SK-N-SH (cell line): ENCODE measurements around the gene DBP. TPM values are rescaled to one million over a fixed set of nuclear protein-coding genes. Genes with fewer than 3 reads are reported as not detected.

Source experiments
- CTCF ChIA-PET: fragments of 300-600, 350-600 bp; formaldehyde crosslinking; extraction: SDS; loops from one replicate; lab custom pipeline; 2021; lab: Yijun Ruan, JAX
- POLR2A ChIA-PET: fragments of 350-600 bp; sonication (Branson Sonifier 250); formaldehyde crosslinking; extraction: SDS; loops from one replicate; lab custom pipeline; 2020; ENCODE audit warnings: antibody characterized with exemption, inconsistent platforms; lab: Yijun Ruan, JAX
- DNase-seq: peaks from one replicate; pipeline ENCODE4 v3.0.0; 2012
- H2AFZ ChIP-seq: fragments of 200-600 bp; sonication (generic); 2 replicates; pipeline ENCODE4 v1.8.1; 2016; ENCODE audit warnings: antibody characterized with exemption, mild to moderate bottlenecking, low read depth
- H3F3A ChIP-seq: fragments of 200-600 bp; sonication (generic); replicated peaks from 2 replicates; pipeline ENCODE3; 2016; ENCODE audit warnings: antibody characterized with exemption, mild to moderate bottlenecking; ENCODE audit not compliant: insufficient read depth
- H3K27ac ChIP-seq, 2 experiments: fragments of 200-500 bp in 1 of 2; fragments of 200-600 bp in 1 of 2; sonication (Bioruptor generic) in 1 of 2; sonication (generic), shearing (Covaris generic) in 1 of 2; 2 replicates each; pipeline versions ENCODE4 v1.5.1 to v1.6.1; 2014 to 2016; ENCODE audit warnings: low read depth in 2 of 2, inconsistent platforms in 1 of 2, low read length in 1 of 2, mild to moderate bottlenecking in 1 of 2, mixed read lengths in 1 of 2
- H3K27me3 ChIP-seq: fragments of 200-600 bp; sonication (generic), shearing (Covaris generic); 2 replicates; pipeline ENCODE4 v1.6.1; 2016; ENCODE audit warnings: mixed run types; ENCODE audit not compliant: insufficient read depth
- H3K36me3 ChIP-seq, 2 experiments: fragments of 200-500 bp in 1 of 2; fragments of 200-600 bp in 1 of 2; sonication (Bioruptor generic) in 1 of 2; sonication (generic) in 1 of 2; replicated peaks in 1 of 2; 2 replicates each; pipeline versions ENCODE3 to v1.5.1; 2014 to 2016; ENCODE audit warnings: low read length in 1 of 2, mild to moderate bottlenecking in 1 of 2; ENCODE audit not compliant: insufficient read depth in 2 of 2, control insufficient read depth in 1 of 2
- H3K4me1 ChIP-seq, 2 experiments: fragments of 200-500 bp in 1 of 2; fragments of 200-600 bp in 1 of 2; sonication (Bioruptor generic) in 1 of 2; sonication (generic), shearing (Covaris generic) in 1 of 2; 2 replicates each; pipeline versions ENCODE4 v1.5.1 to v1.6.1; 2014 to 2016; ENCODE audit warnings: low read depth in 1 of 2, low read length in 1 of 2, mixed run types in 1 of 2; ENCODE audit not compliant: insufficient read depth in 2 of 2, control insufficient read depth in 1 of 2
- H3K4me2 ChIP-seq: fragments of 200-600 bp; sonication (generic), shearing (Covaris generic); 2 replicates; pipeline ENCODE4 v1.6.1; 2017; ENCODE audit warnings: mixed run types
- H3K4me3 ChIP-seq, 2 experiments: fragments of 200-500 bp in 1 of 2; fragments of 200-600 bp in 1 of 2; sonication (Bioruptor generic) in 1 of 2; sonication (generic), shearing (Covaris generic) in 1 of 2; 2 replicates each; pipeline versions ENCODE4 v1.5.1 to v1.8.1; 2014 to 2016; ENCODE audit warnings: low read depth in 2 of 2, inconsistent platforms in 1 of 2, low read length in 1 of 2, mild to moderate bottlenecking in 1 of 2, mixed read lengths in 1 of 2, moderate library complexity in 1 of 2
- H3K79me2 ChIP-seq: fragments of 200-600 bp; sonication (generic); 2 replicates; pipeline ENCODE4 v1.8.1; 2017; ENCODE audit warnings: mild to moderate bottlenecking; ENCODE audit not compliant: insufficient read depth
- H3K9ac ChIP-seq: fragments of 200-600 bp; sonication (generic); 2 replicates; pipeline ENCODE4 v1.6.1; 2017; ENCODE audit warnings: mixed run types
- H3K9me2 ChIP-seq: fragments of 200-600 bp; sonication (generic); 2 replicates; pipeline ENCODE4 v1.6.1; 2017; ENCODE audit warnings: mixed run types
- H3K9me3 ChIP-seq: fragments of 200-600 bp; sonication (generic); 2 replicates; pipeline ENCODE4 v1.6.1; 2017; ENCODE audit warnings: mixed run types, mild to moderate bottlenecking, moderate library complexity
- H4K20me1 ChIP-seq: fragments of 200-600 bp; sonication (generic); 2 replicates; pipeline ENCODE4 v1.6.1; 2017; ENCODE audit warnings: mild to moderate bottlenecking, mixed run types; ENCODE audit not compliant: insufficient read depth
- CHD2 ChIP-seq: fragments of 150-350 bp; IDR thresholded peaks from 2 replicates; pipeline ENCODE4 v1.6.1; 2018; ENCODE audit warnings: low read length; ENCODE audit not compliant: partially characterized antibody
- ELF1 ChIP-seq: IDR thresholded peaks from 2 replicates; pipeline ENCODE4 v1.4.0; 2012
- EP300 ChIP-seq, 2 experiments: IDR thresholded peaks; 2 replicates each; pipeline versions ENCODE4 v1.4.0 to v1.6.1; 2012; ENCODE audit warnings: borderline replicate concordance in 1 of 2, low read depth in 1 of 2, low read length in 1 of 2
- FOSL2 ChIP-seq: IDR thresholded peaks from 2 replicates; pipeline ENCODE4 v1.4.0; 2012; ENCODE audit warnings: low read depth, mild to moderate bottlenecking, moderate library complexity, borderline replicate concordance
- FOXJ3 ChIP-seq: sonication (generic); formaldehyde crosslinking; IDR thresholded peaks from 2 replicates; pipeline ENCODE4 v1.5.1; 2020; ENCODE audit warnings: mild to moderate bottlenecking, missing genetic modification reagents
- FOXM1 ChIP-seq: IDR thresholded peaks from 2 replicates; pipeline ENCODE4 v1.4.0; 2012; ENCODE audit warnings: low read depth, mild to moderate bottlenecking
- GABPA ChIP-seq: IDR thresholded peaks from 2 replicates; pipeline ENCODE4 v1.4.0; 2012; ENCODE audit warnings: low read depth, mild to moderate bottlenecking
- MEF2A ChIP-seq: IDR thresholded peaks from 2 replicates; pipeline ENCODE4 v1.4.0; 2012; ENCODE audit warnings: low read depth, borderline replicate concordance
- MXI1 ChIP-seq: IDR thresholded peaks from 2 replicates; pipeline ENCODE4 v1.6.1; 2012; ENCODE audit warnings: mild to moderate bottlenecking, low read depth, low read length, improper control_type of control experiment
- NRF1 ChIP-seq: IDR thresholded peaks from 2 replicates; pipeline ENCODE4 v1.6.1; 2012; ENCODE audit warnings: low read depth, mild to moderate bottlenecking, low read length
- PBX3 ChIP-seq: IDR thresholded peaks from 2 replicates; pipeline ENCODE4; 2012
- RAD21 ChIP-seq: IDR thresholded peaks from 2 replicates; pipeline ENCODE4 v1.6.1; 2012; ENCODE audit warnings: mild to moderate bottlenecking, low read length
- RXRA ChIP-seq: IDR thresholded peaks from 2 replicates; pipeline ENCODE4 v1.4.0; 2012; ENCODE audit warnings: low read depth, mild to moderate bottlenecking, borderline replicate concordance
- USF1 ChIP-seq: IDR thresholded peaks from 2 replicates; pipeline ENCODE4 v1.4.0; 2012; ENCODE audit warnings: low read depth, borderline replicate concordance
- YY1 ChIP-seq: IDR thresholded peaks from 2 replicates; pipeline ENCODE4 v1.4.0; 2012; ENCODE audit warnings: low read depth, mild to moderate bottlenecking
- WGBS: methylation state at CpG from one replicate; pipeline ENCODE4 v1.1.6; 2017; ENCODE audit warnings: low lambda C conversion rate; 5-methylcytosine and 5-hydroxymethylcytosine counted together
- polyA plus RNA-seq, 3 experiments: library from polyadenylated mRNA; depleted of rRNA; stranded (reverse); fragments of >200 nt; gene quantifications; 2 replicates each; pipeline ENCODE4 v1.2.3, GENCODE V29; 2012
- TF ChIP-seq, protein P1 (sequence below): fragments of 150-350 bp; IDR thresholded peaks from 2 replicates; pipeline ENCODE4 v1.6.1; 2017; ENCODE audit warnings: antibody characterized with exemption, low read length, low read depth, borderline replicate concordance

DBP gene
- polyA plus RNA-seq, 1 of the 3 experiments (the other 2 are of a cell fraction): 12.6 TPM

GRCh38 chr19:48651683-48652048 is 14.5 kb upstream of the DBP start:
- Histone ChIP-seq H3K9ac (no peak overlapping the region), H3F3A (no peaks in the 10 kb centered on the region), H3K4me2 (no peak overlapping the region), H3K27me3 (no peaks in the 10 kb centered on the region)
- CTCF ChIA-PET: interaction anchor here (0.6 kb wide), 1 partner anchor 65 kb away, joined by 3 read pairs; no protein-coding TSS in a partner anchor
- DNase-seq: no peak
- TF ChIP-seq, protein P1, sequence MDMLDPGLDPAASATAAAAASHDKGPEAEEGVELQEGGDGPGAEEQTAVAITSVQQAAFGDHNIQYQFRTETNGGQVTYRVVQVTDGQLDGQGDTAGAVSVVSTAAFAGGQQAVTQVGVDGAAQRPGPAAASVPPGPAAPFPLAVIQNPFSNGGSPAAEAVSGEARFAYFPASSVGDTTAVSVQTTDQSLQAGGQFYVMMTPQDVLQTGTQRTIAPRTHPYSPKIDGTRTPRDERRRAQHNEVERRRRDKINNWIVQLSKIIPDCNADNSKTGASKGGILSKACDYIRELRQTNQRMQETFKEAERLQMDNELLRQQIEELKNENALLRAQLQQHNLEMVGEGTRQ: no peak
- TF ChIP-seq ELF1: no peak
- no peak for TF ChIP-seq EP300 (IDR thresholded peaks at IDR 0.05; ENCODE audit: borderline replicate concordance in 1 of 2, low read depth in 1 of 2, low read length in 1 of 2)
- no peak for TF ChIP-seq NRF1
- no peak for TF ChIP-seq YY1
- TF ChIP-seq FOXJ3: no peak
- TF ChIP-seq GABPA: no peak
- no peak for TF ChIP-seq FOSL2
- no peak for TF ChIP-seq USF1
- no peak for TF ChIP-seq PBX3
- no peak for TF ChIP-seq MXI1
- no peak for TF ChIP-seq FOXM1
- TF ChIP-seq RXRA: no peak
- no peak for TF ChIP-seq MEF2A
- no peak for TF ChIP-seq RAD21
- no peak for TF ChIP-seq CHD2
- TF ChIP-seq, all 33 proteins: peak for 0
- Histone ChIP-seq H3K4me1 (peaks cover 0 to 10% of the 10 kb centered on the region in 2 experiments; a peak in 1 of 4 replicates), H4K20me1 (no peaks in the 10 kb centered on the region), H3K4me3 (no peak overlapping the region), H2AFZ (no peak overlapping the region), H3K9me2 (no peaks in the 10 kb centered on the region), H3K9me3 (no peaks in the 10 kb centered on the region), H3K79me2 (no peaks in the 10 kb centered on the region), H3K36me3 (no peaks in the 10 kb centered on the region), H3K27ac (no peak overlapping the region)
- POLR2A ChIA-PET: interaction anchor here (1.1 kb wide), 1 partner anchor 28 kb away, joined by 3 read pairs; no protein-coding TSS in a partner anchor
- 77% methylated on average over 5 of the region's 5 CpGs for WGBS
